HEK293 (cell line): Measurements from ENCODE around the gene CELA2A.
A peak's percentile ranks its signal among the peaks of the same experiment; 100 is the strongest.

Experiments used
- CTCF ChIA-PET: fragments of 350-600 bp; formaldehyde crosslinking; extraction: SDS; loops from one replicate; lab custom pipeline; 2021; ENCODE audit warnings: antibody characterized with exemption; lab: Yijun Ruan, JAX
- POLR2A ChIA-PET: fragments of 300-600 bp; formaldehyde crosslinking; extraction: SDS; loops from one replicate; lab custom pipeline; 2020; ENCODE audit warnings: antibody characterized with exemption, inconsistent platforms; lab: Yijun Ruan, JAX
- H3K27ac ChIP-seq: fragments of 200-500 bp; sonication (Bioruptor generic); 2 replicates; pipeline ENCODE4 v1.5.1; 2014; ENCODE audit warnings: low read depth, low read length, control low read depth, inconsistent platforms; ENCODE audit errors: extremely low read depth
- H3K36me3 ChIP-seq, 2 experiments: fragments of 200-500 bp in 1 of 2; sonication (Bioruptor generic) in 1 of 2; 1 replicate in 1 of 2; 2 replicates in 1 of 2; pipeline ENCODE4 v1.5.1; 2014 to 2017; ENCODE audit warnings: inconsistent platforms in 2 of 2, low read length in 2 of 2; ENCODE audit not compliant: control insufficient read depth in 2 of 2, insufficient read depth in 1 of 2
- H3K4me1 ChIP-seq: fragments of 200-500 bp; sonication (Bioruptor generic); 2 replicates; pipeline ENCODE4 v1.5.1; 2014; ENCODE audit warnings: mild to moderate bottlenecking, low read length, inconsistent platforms; ENCODE audit not compliant: control insufficient read depth, insufficient read depth
- H3K4me3 ChIP-seq: 2 replicates; pipeline ENCODE4 v1.5.1; 2011; ENCODE audit warnings: low read depth, mild to moderate bottlenecking, control low read depth, low read length, moderate library complexity
- H3K9me3 ChIP-seq: fragments of 200-500 bp; sonication (Bioruptor generic); 2 replicates; pipeline ENCODE4 v1.5.1; 2014; ENCODE audit warnings: low read depth, low read length, inconsistent platforms; ENCODE audit not compliant: control insufficient read depth, insufficient read depth
- IKZF3 ChIP-seq: fragments of 450-650 bp; IDR thresholded peaks from 2 replicates; pipeline ENCODE4 v1.5.0; 2018; ENCODE audit warnings: missing biosample characterization, mild to moderate bottlenecking, missing genetic modification characterization, moderate library complexity
- MEIS1 ChIP-seq: sonication (generic); formaldehyde crosslinking; IDR thresholded peaks from 2 replicates; pipeline ENCODE4 v1.8.1; 2022; ENCODE audit warnings: missing genetic modification reagents, mild to moderate bottlenecking, borderline replicate concordance
- ZIC2 ChIP-seq: fragments of 450-650 bp; formaldehyde crosslinking; IDR thresholded peaks from 2 replicates; pipeline ENCODE4 v1.5.1; 2016; ENCODE audit warnings: missing biosample characterization, missing genetic modification characterization
- ZNF121 ChIP-seq: fragments of 450-650 bp; formaldehyde crosslinking; IDR thresholded peaks from 2 replicates; pipeline ENCODE4 v1.5.1; 2016; ENCODE audit warnings: missing biosample characterization, missing genetic modification characterization
- ZNF157 ChIP-seq: fragments of 450-650 bp; formaldehyde crosslinking; IDR thresholded peaks from 2 replicates; pipeline ENCODE4 v1.5.1; 2016; ENCODE audit warnings: missing biosample characterization, missing genetic modification characterization
- ZNF169 ChIP-seq: fragments of 450-650 bp; formaldehyde crosslinking; IDR thresholded peaks from 2 replicates; pipeline ENCODE4 v1.5.1; 2016; ENCODE audit warnings: missing biosample characterization, missing genetic modification characterization
- ZNF184 ChIP-seq: fragments of 450-650 bp; IDR thresholded peaks from 2 replicates; pipeline ENCODE4 v1.5.1; 2018; ENCODE audit warnings: missing biosample characterization, mild to moderate bottlenecking, missing genetic modification characterization
- ZNF214 ChIP-seq: fragments of 450-650 bp; formaldehyde crosslinking; IDR thresholded peaks from 2 replicates; pipeline ENCODE4 v1.5.1; 2017; ENCODE audit warnings: missing biosample characterization, mild to moderate bottlenecking, missing genetic modification characterization, borderline replicate concordance
- ZNF311 ChIP-seq: fragments of 450-650 bp; formaldehyde crosslinking; IDR thresholded peaks from 2 replicates; pipeline ENCODE4 v1.5.1; 2017; ENCODE audit warnings: missing biosample characterization, missing genetic modification characterization, borderline replicate concordance
- ZNF335 ChIP-seq: fragments of 450-650 bp; formaldehyde crosslinking; conservative IDR thresholded peaks from 2 replicates; pipeline ENCODE4 v1.5.1; 2016; ENCODE audit warnings: missing biosample characterization, missing genetic modification characterization
- ZNF433 ChIP-seq: fragments of 450-650 bp; formaldehyde crosslinking; IDR thresholded peaks from 2 replicates; pipeline ENCODE4 v1.5.1; 2016; ENCODE audit warnings: missing biosample characterization, missing genetic modification characterization, low read depth
- ZNF621 ChIP-seq: fragments of 450-650 bp; formaldehyde crosslinking; IDR thresholded peaks from 2 replicates; pipeline ENCODE4 v1.5.1; 2017; ENCODE audit warnings: missing biosample characterization, missing genetic modification characterization
- ZNF624 ChIP-seq: fragments of 450-650 bp; formaldehyde crosslinking; IDR thresholded peaks from 2 replicates; pipeline ENCODE4 v1.5.1; 2017; ENCODE audit warnings: missing biosample characterization, missing genetic modification characterization
- ZNF670 ChIP-seq: fragments of 450-650 bp; formaldehyde crosslinking; IDR thresholded peaks from 2 replicates; pipeline ENCODE4 v1.5.1; 2016; ENCODE audit warnings: missing biosample characterization, missing genetic modification characterization, low read depth
- ZNF785 ChIP-seq: fragments of 450-650 bp; formaldehyde crosslinking; IDR thresholded peaks from 2 replicates; pipeline ENCODE4 v1.5.1; 2016; ENCODE audit warnings: missing biosample characterization, missing genetic modification characterization
- ZSCAN16 ChIP-seq: fragments of 450-650 bp; formaldehyde crosslinking; IDR thresholded peaks from 2 replicates; pipeline ENCODE4 v1.5.1; 2016; ENCODE audit warnings: missing biosample characterization, missing genetic modification characterization
- TF ChIP-seq, protein P1 (sequence below): fragments of 450-650 bp; formaldehyde crosslinking; IDR thresholded peaks from 2 replicates; pipeline ENCODE4 v1.5.1; 2017; ENCODE audit warnings: missing biosample characterization, missing genetic modification characterization
- TF ChIP-seq, protein P2 (sequence below): fragments of 450-650 bp; IDR thresholded peaks from 2 replicates; pipeline ENCODE4 v1.5.1; 2018; ENCODE audit warnings: missing biosample characterization, mild to moderate bottlenecking, missing genetic modification characterization
- TF ChIP-seq, protein P3 (sequence below): fragments of 450-650 bp; formaldehyde crosslinking; IDR thresholded peaks from 2 replicates; pipeline ENCODE4 v1.5.1; 2017; ENCODE audit warnings: missing biosample characterization, missing genetic modification characterization
- TF ChIP-seq, protein P4 (sequence below): fragments of 450-650 bp; formaldehyde crosslinking; IDR thresholded peaks from 2 replicates; pipeline ENCODE4 v1.5.1; 2016; ENCODE audit warnings: missing biosample characterization, missing genetic modification characterization
- TF ChIP-seq, protein P5 (sequence below): IDR thresholded peaks from 2 replicates; pipeline ENCODE4 v1.6.1; 2011; ENCODE audit warnings: mild to moderate bottlenecking, low read depth, low read length, borderline replicate concordance

CELA2A gene

DNA sequence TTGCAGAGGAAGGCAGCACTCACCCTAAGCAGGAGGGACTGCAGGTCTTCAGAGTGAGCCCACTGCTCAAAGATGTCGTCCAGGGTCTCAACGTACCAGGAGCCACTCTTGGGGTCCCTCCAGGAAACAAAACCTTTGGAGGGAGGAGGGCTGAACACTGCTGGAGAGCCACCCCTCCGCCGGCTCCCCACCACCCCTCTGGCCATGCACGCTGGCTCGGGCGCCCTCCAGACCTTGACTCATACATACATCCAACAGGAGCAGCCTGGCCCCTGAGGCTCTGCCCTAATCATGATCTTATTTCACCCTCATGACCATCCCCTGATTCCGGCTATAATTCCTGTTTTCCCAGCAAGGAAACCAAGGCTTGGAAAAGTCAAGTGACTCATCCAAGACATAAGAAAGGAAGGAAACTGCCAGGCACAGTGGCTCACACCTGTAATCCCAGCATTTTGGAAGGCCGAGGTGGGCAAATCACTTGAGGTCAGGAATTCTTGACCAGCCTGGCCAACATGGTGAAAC lies 37.4 kb downstream of the CELA2A start:
- Histone ChIP-seq H3K4me1 (no peaks in the 10 kb centered on the region), H3K9me3 (no peaks in the 10 kb centered on the region), H3K36me3 (peaks cover 0 to 34% of the 10 kb centered on the region in 2 experiments; a peak in 1 of 3 replicates), H3K27ac (no peak overlapping the region), H3K4me3 (no peak overlapping the region)
- no peak for TF ChIP-seq ZNF670
- TF ChIP-seq, protein P1, sequence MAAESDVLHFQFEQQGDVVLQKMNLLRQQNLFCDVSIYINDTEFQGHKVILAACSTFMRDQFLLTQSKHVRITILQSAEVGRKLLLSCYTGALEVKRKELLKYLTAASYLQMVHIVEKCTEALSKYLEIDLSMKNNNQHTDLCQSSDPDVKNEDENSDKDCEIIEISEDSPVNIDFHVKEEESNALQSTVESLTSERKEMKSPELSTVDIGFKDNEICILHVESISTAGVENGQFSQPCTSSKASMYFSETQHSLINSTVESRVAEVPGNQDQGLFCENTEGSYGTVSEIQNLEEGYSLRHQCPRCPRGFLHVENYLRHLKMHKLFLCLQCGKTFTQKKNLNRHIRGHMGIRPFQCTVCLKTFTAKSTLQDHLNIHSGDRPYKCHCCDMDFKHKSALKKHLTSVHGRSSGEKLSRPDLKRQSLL (tag by site-specific recombination) = no peak
- TF ChIP-seq MEIS1 (CRISPR knock-in tag) = no peak
- TF ChIP-seq, protein P2, sequence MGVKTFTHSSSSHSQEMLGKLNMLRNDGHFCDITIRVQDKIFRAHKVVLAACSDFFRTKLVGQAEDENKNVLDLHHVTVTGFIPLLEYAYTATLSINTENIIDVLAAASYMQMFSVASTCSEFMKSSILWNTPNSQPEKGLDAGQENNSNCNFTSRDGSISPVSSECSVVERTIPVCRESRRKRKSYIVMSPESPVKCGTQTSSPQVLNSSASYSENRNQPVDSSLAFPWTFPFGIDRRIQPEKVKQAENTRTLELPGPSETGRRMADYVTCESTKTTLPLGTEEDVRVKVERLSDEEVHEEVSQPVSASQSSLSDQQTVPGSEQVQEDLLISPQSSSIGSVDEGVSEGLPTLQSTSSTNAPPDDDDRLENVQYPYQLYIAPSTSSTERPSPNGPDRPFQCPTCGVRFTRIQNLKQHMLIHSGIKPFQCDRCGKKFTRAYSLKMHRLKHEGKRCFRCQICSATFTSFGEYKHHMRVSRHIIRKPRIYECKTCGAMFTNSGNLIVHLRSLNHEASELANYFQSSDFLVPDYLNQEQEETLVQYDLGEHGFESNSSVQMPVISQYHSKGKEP (tag by site-specific recombination) = no peak
- POLR2A ChIA-PET = no interaction called here
- CTCF ChIA-PET = no interaction called here

DNA sequence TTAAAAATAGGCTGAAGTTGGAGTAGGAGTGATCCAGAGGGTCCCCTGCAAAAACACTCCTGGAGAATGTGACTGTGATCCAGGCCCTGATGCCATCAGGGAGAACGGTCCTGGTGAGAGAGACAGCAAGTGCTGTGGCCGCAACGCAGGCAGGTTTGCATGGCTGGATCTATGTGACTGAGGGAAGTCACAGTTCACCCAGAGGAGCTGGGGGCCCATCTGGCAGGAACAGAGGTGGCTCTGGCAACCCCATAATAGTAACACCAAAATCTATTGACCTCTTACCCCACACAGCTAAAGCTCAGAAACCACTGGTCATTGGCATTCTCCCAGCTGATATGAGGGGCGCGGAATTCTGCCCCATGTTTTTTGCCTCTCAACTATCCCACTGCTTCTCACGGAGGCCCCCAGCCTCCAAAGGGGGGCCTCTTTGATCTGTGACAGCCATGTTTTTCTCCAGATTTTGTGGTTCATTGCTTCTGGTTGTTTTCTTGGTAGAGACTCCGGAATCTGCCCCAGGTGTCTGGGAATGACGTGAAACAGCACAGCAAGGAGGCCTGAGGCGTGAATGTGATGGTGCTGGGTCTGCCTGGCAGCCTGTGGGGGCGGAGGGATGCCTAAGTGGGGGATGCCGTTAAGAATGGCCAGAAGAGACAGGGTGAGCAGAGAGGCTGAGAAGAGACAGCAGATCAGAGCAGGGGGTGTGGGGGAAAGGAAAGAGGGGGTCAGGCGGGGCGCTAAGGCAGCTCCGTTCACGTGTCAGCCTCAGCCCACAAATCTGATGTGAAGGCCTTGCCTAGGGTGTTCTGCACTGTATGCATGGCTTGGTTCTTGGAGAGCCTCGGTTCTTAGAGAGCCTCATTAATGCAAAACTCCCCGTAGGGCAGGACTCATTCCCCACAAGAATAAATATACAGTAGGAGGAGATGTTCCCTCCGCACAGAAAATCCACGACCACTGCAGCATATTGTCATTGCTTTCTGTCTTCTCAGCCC lies 43.9 kb downstream of the CELA2A start:
- TF ChIP-seq, protein P3, sequence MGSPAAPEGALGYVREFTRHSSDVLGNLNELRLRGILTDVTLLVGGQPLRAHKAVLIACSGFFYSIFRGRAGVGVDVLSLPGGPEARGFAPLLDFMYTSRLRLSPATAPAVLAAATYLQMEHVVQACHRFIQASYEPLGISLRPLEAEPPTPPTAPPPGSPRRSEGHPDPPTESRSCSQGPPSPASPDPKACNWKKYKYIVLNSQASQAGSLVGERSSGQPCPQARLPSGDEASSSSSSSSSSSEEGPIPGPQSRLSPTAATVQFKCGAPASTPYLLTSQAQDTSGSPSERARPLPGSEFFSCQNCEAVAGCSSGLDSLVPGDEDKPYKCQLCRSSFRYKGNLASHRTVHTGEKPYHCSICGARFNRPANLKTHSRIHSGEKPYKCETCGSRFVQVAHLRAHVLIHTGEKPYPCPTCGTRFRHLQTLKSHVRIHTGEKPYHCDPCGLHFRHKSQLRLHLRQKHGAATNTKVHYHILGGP (tag by site-specific recombination) = peak; percentile 34; the same call in 1 of the 2 replicates
- TF ChIP-seq ZNF311 (tag by site-specific recombination) (no peak), ZNF785 (no peak), ZNF621 (no peak), IKZF3 (tag by site-specific recombination) (no peak)
- Histone ChIP-seq H3K36me3 (peaks cover 0 to 30% of the 10 kb centered on the region in 2 experiments; a peak in 1 of 3 replicates), H3K27ac (no peak overlapping the region), H3K4me1 (no peaks in the 10 kb centered on the region), H3K4me3 (no peak overlapping the region), H3K9me3 (no peaks in the 10 kb centered on the region)
- ChIA-PET CTCF (interaction anchor here (1.0 to 2.6 kb wide), 5 partner anchors 9 to 196 kb away, joined by 3 to 13 read pairs (median 6); no protein-coding TSS in a partner anchor), POLR2A (no interaction called here)

DNA sequence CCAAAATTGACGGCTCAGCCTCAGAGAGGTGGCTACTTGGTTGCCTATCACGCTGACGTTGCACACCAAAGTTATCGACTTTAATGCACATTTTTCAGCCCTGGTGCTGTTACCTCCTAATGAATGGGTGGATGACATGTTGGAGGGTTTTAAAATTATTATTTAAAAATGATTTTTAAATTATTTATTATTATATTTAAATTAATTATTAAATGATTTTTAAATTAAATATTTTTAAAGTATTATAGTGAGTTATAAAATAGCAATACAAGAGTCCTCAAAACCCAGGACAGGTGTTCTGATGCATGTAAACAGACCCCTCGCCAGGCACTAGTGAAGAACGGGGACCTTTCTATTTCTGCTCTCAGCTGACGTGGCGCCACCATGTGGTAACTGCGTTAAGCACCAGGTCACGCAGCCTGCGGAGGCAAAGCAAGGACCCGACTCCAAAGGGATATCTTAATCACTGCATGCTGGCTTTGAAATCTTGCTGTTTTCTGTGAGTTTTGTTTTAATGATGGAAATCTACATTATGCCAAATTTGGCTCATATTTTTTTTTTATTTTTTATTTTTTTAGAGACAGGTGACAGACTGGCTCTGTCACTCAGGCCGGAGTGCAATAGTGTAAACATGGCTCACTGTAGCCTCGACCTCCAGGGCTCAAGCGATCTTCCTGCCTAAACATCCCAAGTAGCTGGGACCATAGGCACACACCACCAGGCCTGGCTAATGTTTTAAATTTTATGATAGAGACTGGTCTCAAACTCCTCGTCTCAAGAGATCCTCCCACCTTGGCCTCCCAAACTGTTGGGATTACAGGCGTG lies 44.9 kb downstream of the CELA2A start:
- Histone ChIP-seq H3K36me3 (peaks cover 0 to 36% of the 10 kb centered on the region in 2 experiments; a peak in 1 of 3 replicates), H3K27ac (no peak overlapping the region), H3K9me3 (no peaks in the 10 kb centered on the region), H3K4me1 (no peaks in the 10 kb centered on the region), H3K4me3 (no peak overlapping the region)
- POLR2A ChIA-PET = no interaction called here
- CTCF ChIA-PET = interaction anchor here (0.6 to 2.6 kb wide), 8 partner anchors 9 to 230 kb away, joined by 3 to 13 read pairs (median 4); no protein-coding TSS in a partner anchor
- TF ChIP-seq ZNF169 (tag by site-specific recombination) = no peak
- TF ChIP-seq, protein P4, sequence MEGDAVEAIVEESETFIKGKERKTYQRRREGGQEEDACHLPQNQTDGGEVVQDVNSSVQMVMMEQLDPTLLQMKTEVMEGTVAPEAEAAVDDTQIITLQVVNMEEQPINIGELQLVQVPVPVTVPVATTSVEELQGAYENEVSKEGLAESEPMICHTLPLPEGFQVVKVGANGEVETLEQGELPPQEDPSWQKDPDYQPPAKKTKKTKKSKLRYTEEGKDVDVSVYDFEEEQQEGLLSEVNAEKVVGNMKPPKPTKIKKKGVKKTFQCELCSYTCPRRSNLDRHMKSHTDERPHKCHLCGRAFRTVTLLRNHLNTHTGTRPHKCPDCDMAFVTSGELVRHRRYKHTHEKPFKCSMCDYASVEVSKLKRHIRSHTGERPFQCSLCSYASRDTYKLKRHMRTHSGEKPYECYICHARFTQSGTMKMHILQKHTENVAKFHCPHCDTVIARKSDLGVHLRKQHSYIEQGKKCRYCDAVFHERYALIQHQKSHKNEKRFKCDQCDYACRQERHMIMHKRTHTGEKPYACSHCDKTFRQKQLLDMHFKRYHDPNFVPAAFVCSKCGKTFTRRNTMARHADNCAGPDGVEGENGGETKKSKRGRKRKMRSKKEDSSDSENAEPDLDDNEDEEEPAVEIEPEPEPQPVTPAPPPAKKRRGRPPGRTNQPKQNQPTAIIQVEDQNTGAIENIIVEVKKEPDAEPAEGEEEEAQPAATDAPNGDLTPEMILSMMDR (tag by site-specific recombination) = peak; percentile 41; the same call in 1 of the 2 replicates
- TF ChIP-seq ZNF433 (tag by site-specific recombination) = no peak
- TF ChIP-seq ZNF214 = no peak
- no peak for TF ChIP-seq ZNF121 (tag by site-specific recombination)
- no peak for TF ChIP-seq ZIC2
- TF ChIP-seq, protein P5, sequence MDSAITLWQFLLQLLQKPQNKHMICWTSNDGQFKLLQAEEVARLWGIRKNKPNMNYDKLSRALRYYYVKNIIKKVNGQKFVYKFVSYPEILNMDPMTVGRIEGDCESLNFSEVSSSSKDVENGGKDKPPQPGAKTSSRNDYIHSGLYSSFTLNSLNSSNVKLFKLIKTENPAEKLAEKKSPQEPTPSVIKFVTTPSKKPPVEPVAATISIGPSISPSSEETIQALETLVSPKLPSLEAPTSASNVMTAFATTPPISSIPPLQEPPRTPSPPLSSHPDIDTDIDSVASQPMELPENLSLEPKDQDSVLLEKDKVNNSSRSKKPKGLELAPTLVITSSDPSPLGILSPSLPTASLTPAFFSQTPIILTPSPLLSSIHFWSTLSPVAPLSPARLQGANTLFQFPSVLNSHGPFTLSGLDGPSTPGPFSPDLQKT = no peak
- peak; percentile 52 for TF ChIP-seq ZNF335
- no peak for TF ChIP-seq ZNF624 (tag by site-specific recombination)
- 0 out of 2 replicates have a peak, but pooled peaks have one; percentile 30 for TF ChIP-seq ZSCAN16
- TF ChIP-seq ZNF184 (tag by site-specific recombination) = peak; percentile 49; the same call in 1 of the 2 replicates
- no peak for TF ChIP-seq ZNF157
